ENCODE measurements around the gene MACROD2. TPM values are rescaled to one million over a fixed set of nuclear protein-coding genes. Genes with fewer than 3 reads are reported as not detected.

The MACROD2 gene
- total and polyA plus RNA-seq, 4 donors: 0.66 to 10.5 (median 3.3) TPM

- TF ChIP-seq FOXA2 (IDR thresholded peaks at IDR 0.05) (no peak), JUND (IDR thresholded peaks at IDR 0.05) (no peak), ATF3 (IDR thresholded peaks at IDR 0.05) (no peak), NR2F2 (IDR thresholded peaks at IDR 0.05) (peak; percentile 51), GABPA (IDR thresholded peaks at IDR 0.05 in 1 of 2, conservative IDR thresholded peaks at IDR 0.05 in 1 of 2) (no peak), ZBTB33 (IDR thresholded peaks at IDR 0.05) (no peak), TAF1 (conservative IDR thresholded peaks at IDR 0.05) (no peak), YY1 (IDR thresholded peaks at IDR 0.05) (no peak), CTCF (IDR thresholded peaks at IDR 0.05; ENCODE audit: low read depth, low read length, missing input control) (peak; percentile 63), RAD21 (IDR thresholded peaks at IDR 0.05) (peak; percentile 83 to 86), EGR1 (IDR thresholded peaks at IDR 0.05; ENCODE audit: low read depth in 2 of 2) (no peak), SP1 (IDR thresholded peaks at IDR 0.05) (no peak), FOXA1 (IDR thresholded peaks at IDR 0.05) (no peak), RXRA (IDR thresholded peaks at IDR 0.05) (no peak), HNF4G (IDR thresholded peaks at IDR 0.05) (no peak), HNF4A (conservative IDR thresholded peaks at IDR 0.05) (no peak)
- TF ChIP-seq, protein P1, sequence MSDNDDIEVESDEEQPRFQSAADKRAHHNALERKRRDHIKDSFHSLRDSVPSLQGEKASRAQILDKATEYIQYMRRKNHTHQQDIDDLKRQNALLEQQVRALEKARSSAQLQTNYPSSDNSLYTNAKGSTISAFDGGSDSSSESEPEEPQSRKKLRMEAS (IDR thresholded peaks at IDR 0.05): no peak
- TF ChIP-seq, protein P2, sequence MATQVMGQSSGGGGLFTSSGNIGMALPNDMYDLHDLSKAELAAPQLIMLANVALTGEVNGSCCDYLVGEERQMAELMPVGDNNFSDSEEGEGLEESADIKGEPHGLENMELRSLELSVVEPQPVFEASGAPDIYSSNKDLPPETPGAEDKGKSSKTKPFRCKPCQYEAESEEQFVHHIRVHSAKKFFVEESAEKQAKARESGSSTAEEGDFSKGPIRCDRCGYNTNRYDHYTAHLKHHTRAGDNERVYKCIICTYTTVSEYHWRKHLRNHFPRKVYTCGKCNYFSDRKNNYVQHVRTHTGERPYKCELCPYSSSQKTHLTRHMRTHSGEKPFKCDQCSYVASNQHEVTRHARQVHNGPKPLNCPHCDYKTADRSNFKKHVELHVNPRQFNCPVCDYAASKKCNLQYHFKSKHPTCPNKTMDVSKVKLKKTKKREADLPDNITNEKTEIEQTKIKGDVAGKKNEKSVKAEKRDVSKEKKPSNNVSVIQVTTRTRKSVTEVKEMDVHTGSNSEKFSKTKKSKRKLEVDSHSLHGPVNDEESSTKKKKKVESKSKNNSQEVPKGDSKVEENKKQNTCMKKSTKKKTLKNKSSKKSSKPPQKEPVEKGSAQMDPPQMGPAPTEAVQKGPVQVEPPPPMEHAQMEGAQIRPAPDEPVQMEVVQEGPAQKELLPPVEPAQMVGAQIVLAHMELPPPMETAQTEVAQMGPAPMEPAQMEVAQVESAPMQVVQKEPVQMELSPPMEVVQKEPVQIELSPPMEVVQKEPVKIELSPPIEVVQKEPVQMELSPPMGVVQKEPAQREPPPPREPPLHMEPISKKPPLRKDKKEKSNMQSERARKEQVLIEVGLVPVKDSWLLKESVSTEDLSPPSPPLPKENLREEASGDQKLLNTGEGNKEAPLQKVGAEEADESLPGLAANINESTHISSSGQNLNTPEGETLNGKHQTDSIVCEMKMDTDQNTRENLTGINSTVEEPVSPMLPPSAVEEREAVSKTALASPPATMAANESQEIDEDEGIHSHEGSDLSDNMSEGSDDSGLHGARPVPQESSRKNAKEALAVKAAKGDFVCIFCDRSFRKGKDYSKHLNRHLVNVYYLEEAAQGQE (IDR thresholded peaks at IDR 0.05): no peak
- Histone ChIP-seq H3K9me3 (ENCODE audit: control insufficient read depth in 4 of 4, low read length in 3 of 4) (no peaks in the 10 kb centered on the region), H3K9ac (ENCODE audit: low read depth in 1 of 2, low read length in 2 of 2) (no peak overlapping the region), H3K27ac (ENCODE audit: low read depth in 1 of 2, low read length in 2 of 2) (no peak overlapping the region), H3K27me3 (ENCODE audit: control insufficient read depth in 4 of 4, insufficient read depth in 4 of 4, low read length in 3 of 4) (peaks cover 0 to 3% (median 0%) of the 10 kb centered on the region in 4 donors), H3K4me3 (ENCODE audit: low read depth in 1 of 3, low read length in 3 of 3) (no peak overlapping the region), H3K36me3 (ENCODE audit: control insufficient read depth in 4 of 4, insufficient read depth in 3 of 4, low read depth in 1 of 4, low read length in 3 of 4) (no peaks in the 10 kb centered on the region), H3K4me1 (ENCODE audit: control insufficient read depth in 4 of 4, insufficient read depth in 4 of 4, low read length in 3 of 4) (no peaks in the 10 kb centered on the region)
- 6% methylated on average over 2 of the region's 2 CpGs for WGBS
- no peak for DNase-seq (ENCODE audit: low spot score)
Measured at GRCh38 chr20:15930311-15931305, 1935.3 kb downstream of the MACROD2 start.

Data from liver (tissue), 9 donors.